ENCODE results near the gene PTPRH. TPM values are rescaled to one million over a fixed set of nuclear protein-coding genes. Genes with fewer than 3 reads are reported as not detected.
A peak's percentile ranks its signal among the peaks of the same experiment; 100 is the strongest.

The PTPRH gene, protein sequence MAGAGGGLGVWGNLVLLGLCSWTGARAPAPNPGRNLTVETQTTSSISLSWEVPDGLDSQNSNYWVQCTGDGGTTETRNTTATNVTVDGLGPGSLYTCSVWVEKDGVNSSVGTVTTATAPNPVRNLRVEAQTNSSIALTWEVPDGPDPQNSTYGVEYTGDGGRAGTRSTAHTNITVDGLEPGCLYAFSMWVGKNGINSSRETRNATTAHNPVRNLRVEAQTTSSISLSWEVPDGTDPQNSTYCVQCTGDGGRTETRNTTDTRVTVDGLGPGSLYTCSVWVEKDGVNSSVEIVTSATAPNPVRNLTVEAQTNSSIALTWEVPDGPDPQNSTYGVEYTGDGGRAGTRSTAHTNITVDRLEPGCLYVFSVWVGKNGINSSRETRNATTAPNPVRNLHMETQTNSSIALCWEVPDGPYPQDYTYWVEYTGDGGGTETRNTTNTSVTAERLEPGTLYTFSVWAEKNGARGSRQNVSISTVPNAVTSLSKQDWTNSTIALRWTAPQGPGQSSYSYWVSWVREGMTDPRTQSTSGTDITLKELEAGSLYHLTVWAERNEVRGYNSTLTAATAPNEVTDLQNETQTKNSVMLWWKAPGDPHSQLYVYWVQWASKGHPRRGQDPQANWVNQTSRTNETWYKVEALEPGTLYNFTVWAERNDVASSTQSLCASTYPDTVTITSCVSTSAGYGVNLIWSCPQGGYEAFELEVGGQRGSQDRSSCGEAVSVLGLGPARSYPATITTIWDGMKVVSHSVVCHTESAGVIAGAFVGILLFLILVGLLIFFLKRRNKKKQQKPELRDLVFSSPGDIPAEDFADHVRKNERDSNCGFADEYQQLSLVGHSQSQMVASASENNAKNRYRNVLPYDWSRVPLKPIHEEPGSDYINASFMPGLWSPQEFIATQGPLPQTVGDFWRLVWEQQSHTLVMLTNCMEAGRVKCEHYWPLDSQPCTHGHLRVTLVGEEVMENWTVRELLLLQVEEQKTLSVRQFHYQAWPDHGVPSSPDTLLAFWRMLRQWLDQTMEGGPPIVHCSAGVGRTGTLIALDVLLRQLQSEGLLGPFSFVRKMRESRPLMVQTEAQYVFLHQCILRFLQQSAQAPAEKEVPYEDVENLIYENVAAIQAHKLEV
- polyA plus RNA-seq (0.54 and 0.56 TPM in 2 replicates), polyA minus RNA-seq (0.73 TPM in 1 of 2 replicates, not detected in the other)

DNA sequence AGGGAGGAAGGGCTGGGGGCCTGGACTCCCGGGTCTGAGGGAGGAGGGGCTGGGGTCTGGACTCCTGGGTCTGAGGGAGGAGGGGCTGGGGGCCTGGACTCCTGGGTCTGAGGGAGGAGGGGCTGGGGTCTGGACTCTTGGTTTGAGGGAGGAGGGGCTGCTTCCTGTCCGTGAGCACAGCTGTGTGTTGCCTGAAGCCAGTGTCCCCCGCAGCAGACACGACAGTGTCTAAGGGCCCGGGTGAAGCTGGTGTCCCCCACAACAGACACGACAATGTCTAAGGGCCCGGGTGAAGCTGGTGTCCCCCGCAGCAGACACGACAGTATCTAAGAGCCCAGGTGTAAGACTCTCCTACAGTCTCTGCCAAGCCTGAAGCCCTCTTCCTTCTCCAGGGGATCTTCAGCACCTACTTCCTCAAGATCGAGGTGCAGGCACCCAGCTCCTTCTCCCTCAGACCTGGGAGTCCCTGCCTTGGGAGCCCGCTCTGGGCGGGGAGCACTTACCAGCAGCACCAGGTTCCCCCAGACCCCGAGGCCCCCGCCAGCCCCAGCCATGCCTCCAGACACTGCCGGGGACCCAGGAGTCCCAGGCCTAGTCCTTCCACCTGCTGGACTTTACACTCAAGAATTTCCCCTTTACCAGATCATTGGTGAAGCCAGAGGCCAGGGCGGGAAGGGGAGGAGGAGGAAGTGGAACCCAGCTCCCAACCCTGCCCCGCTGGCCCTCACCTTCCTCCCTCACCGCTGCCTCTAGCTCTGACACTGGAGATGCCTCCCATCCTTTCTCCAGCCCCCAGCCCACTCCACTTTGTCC is at the start of gene PTPRH:
Gene PTPRH (minus strand): TSS at position 622 of the 813 bp plus-strand sequence. CDS start 68 bp downstream, at position 554.
- Histone ChIP-seq H3K4me2 (ENCODE audit: low read length) (no peak within 1 kb of the TSS), H3F3A (ENCODE audit: insufficient read depth, low read length, poor library complexity, severe bottlenecking) (no peaks in the 10 kb centered on the region), H3K9me3 (ENCODE audit: low read length) (no peaks in the 10 kb centered on the region), H2AFZ (ENCODE audit: low read depth, low read length) (no peak within 1 kb of the TSS), H3K4me3 (ENCODE audit: low read length) (no peak within 1 kb of the TSS), H4K20me1 (ENCODE audit: insufficient read depth) (no peaks in the 10 kb centered on the region), H3K9ac (ENCODE audit: low read length) (no peak within 1 kb of the TSS), H3K36me3 (ENCODE audit: insufficient read depth, low read length) (no peaks in the 10 kb centered on the region), H3K27ac (ENCODE audit: low read length) (no peak within 1 kb of the TSS), H3K79me2 (replicated peaks; ENCODE audit: insufficient read depth, low read length) (no peaks in the 10 kb centered on the region), H3K9me2 (ENCODE audit: insufficient read depth, low read length) (no peaks in the 10 kb centered on the region), H3K27me3 (ENCODE audit: insufficient read depth, low read depth, low read length) (no peaks in the 10 kb centered on the region)
- no peak for TF ChIP-seq TAF1 (IDR thresholded peaks at IDR 0.05; ENCODE audit: low read depth)
- TF ChIP-seq, protein P1, sequence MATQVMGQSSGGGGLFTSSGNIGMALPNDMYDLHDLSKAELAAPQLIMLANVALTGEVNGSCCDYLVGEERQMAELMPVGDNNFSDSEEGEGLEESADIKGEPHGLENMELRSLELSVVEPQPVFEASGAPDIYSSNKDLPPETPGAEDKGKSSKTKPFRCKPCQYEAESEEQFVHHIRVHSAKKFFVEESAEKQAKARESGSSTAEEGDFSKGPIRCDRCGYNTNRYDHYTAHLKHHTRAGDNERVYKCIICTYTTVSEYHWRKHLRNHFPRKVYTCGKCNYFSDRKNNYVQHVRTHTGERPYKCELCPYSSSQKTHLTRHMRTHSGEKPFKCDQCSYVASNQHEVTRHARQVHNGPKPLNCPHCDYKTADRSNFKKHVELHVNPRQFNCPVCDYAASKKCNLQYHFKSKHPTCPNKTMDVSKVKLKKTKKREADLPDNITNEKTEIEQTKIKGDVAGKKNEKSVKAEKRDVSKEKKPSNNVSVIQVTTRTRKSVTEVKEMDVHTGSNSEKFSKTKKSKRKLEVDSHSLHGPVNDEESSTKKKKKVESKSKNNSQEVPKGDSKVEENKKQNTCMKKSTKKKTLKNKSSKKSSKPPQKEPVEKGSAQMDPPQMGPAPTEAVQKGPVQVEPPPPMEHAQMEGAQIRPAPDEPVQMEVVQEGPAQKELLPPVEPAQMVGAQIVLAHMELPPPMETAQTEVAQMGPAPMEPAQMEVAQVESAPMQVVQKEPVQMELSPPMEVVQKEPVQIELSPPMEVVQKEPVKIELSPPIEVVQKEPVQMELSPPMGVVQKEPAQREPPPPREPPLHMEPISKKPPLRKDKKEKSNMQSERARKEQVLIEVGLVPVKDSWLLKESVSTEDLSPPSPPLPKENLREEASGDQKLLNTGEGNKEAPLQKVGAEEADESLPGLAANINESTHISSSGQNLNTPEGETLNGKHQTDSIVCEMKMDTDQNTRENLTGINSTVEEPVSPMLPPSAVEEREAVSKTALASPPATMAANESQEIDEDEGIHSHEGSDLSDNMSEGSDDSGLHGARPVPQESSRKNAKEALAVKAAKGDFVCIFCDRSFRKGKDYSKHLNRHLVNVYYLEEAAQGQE (IDR thresholded peaks at IDR 0.05; ENCODE audit: borderline replicate concordance): no peak
- no peak for TF ChIP-seq POLR2AphosphoS5 (IDR thresholded peaks at IDR 0.05)
- no peak for TF ChIP-seq EP300 (conservative IDR thresholded peaks at IDR 0.05; ENCODE audit: poor library complexity, severe bottlenecking)
- no peak for TF ChIP-seq SMC3 (conservative IDR thresholded peaks at IDR 0.05; ENCODE audit: poor library complexity)
- no peak for TF ChIP-seq RAD21 (conservative IDR thresholded peaks at IDR 0.05)

DNA sequence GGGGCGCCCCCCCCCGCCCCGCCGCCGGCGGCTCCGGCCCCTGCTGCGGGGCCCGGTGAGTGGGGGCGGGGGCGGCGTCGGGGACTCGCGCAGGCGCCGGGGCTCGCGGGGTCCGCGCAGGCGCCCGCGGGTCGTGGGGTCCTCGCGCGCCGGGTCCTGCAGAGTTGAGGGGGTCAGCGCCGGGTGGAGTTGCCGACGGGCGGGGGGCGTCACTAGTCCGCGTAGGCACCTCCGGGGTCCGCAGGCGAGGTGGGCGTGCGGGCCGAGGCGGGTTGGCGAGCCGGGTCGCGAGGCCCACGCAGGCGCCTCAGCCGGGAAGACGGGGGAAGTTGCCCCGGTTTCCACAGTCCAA is 49.2 kb upstream of the PTPRH start:
- Histone ChIP-seq H3K27ac (ENCODE audit: low read length) (peak overlapping the region; percentile 92), H2AFZ (ENCODE audit: low read depth, low read length) (peak overlapping the region; percentile 80)

More for the DNA sequence above, 49.2 kb upstream of the PTPRH start:
- TF ChIP-seq, protein P2, sequence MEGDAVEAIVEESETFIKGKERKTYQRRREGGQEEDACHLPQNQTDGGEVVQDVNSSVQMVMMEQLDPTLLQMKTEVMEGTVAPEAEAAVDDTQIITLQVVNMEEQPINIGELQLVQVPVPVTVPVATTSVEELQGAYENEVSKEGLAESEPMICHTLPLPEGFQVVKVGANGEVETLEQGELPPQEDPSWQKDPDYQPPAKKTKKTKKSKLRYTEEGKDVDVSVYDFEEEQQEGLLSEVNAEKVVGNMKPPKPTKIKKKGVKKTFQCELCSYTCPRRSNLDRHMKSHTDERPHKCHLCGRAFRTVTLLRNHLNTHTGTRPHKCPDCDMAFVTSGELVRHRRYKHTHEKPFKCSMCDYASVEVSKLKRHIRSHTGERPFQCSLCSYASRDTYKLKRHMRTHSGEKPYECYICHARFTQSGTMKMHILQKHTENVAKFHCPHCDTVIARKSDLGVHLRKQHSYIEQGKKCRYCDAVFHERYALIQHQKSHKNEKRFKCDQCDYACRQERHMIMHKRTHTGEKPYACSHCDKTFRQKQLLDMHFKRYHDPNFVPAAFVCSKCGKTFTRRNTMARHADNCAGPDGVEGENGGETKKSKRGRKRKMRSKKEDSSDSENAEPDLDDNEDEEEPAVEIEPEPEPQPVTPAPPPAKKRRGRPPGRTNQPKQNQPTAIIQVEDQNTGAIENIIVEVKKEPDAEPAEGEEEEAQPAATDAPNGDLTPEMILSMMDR (IDR thresholded peaks at IDR 0.05; ENCODE audit: poor library complexity, severe bottlenecking): no peak
- TF ChIP-seq SMC3 (conservative IDR thresholded peaks at IDR 0.05; ENCODE audit: poor library complexity) (no peak), POLR2AphosphoS5 (IDR thresholded peaks at IDR 0.05) (no peak), EP300 (conservative IDR thresholded peaks at IDR 0.05; ENCODE audit: poor library complexity, severe bottlenecking) (no peak), RAD21 (conservative IDR thresholded peaks at IDR 0.05) (no peak), TAF1 (IDR thresholded peaks at IDR 0.05; ENCODE audit: low read depth) (no peak), MXI1 (conservative IDR thresholded peaks at IDR 0.05; ENCODE audit: poor library complexity, severe bottlenecking) (no peak), EZH2 (IDR thresholded peaks at IDR 0.05; ENCODE audit: borderline replicate concordance, insufficient read depth, low read length, poor library complexity, severe bottlenecking) (no peak)
- TF ChIP-seq, protein P1 (IDR thresholded peaks at IDR 0.05; ENCODE audit: borderline replicate concordance): no peak
- H3K79me2 ChIP-seq (replicated peaks; ENCODE audit: insufficient read depth, low read length): peaks cover 41% of the 10 kb centered on the region
- peak overlapping the region; percentile 95 for H3K4me3 ChIP-seq (ENCODE audit: low read length)
- H3K27me3 ChIP-seq (ENCODE audit: insufficient read depth, low read depth, low read length): no peaks in the 10 kb centered on the region
- no peaks in the 10 kb centered on the region for H3K36me3 ChIP-seq (ENCODE audit: insufficient read depth, low read length)
- H3F3A ChIP-seq (ENCODE audit: insufficient read depth, low read length, poor library complexity, severe bottlenecking): no peaks in the 10 kb centered on the region
- H3K9ac ChIP-seq (ENCODE audit: low read length): peak overlapping the region; percentile 95
- no peaks in the 10 kb centered on the region for H3K9me3 ChIP-seq (ENCODE audit: low read length)
- H4K20me1 ChIP-seq (ENCODE audit: insufficient read depth): peaks cover 10% of the 10 kb centered on the region
- H3K4me2 ChIP-seq (ENCODE audit: low read length): no peak overlapping the region
- no peaks in the 10 kb centered on the region for H3K9me2 ChIP-seq (ENCODE audit: insufficient read depth, low read length)

Measured in neural cell (in vitro differentiated cells).